Forelimb muscle (tissue), 1 donor: ENCODE data around the gene GRAMD1C. TPM values are rescaled to one million over a fixed set of nuclear protein-coding genes. Genes with fewer than 3 reads are reported as not detected.

Experiments used
- DNase-seq: peaks from one replicate; pipeline ENCODE4 v3.0.0-alpha.2; 2013; ENCODE audit warnings: low read depth
- polyA plus RNA-seq: library from polyadenylated mRNA; unstranded; fragments of 120-200 nt; gene quantifications from one replicate; pipeline ENCODE4 v1.2.1, GENCODE V29; 2013; ENCODE audit not compliant: insufficient read length

Gene GRAMD1C
- polyA plus RNA-seq, 1 donor: 2.7 TPM

GRCh38 chr3:113948015-113948917 lies 109.7 kb downstream of the GRAMD1C start:
- DNase-seq: no peak

GRCh38 chr3:113952921-113953320 lies 114.3 kb downstream of the GRAMD1C start:
- no peak for DNase-seq

- DNase-seq: no peak
Observed at GRCh38 chr3:113953677-113954076, 115.1 kb downstream of the GRAMD1C start.

GRCh38 chr3:113954091-113954685 lies 115.6 kb downstream of the GRAMD1C start:
- no peak for DNase-seq

GRCh38 chr3:113963879-113964278 lies 125.3 kb downstream of the GRAMD1C start:
- no peak for DNase-seq

GRCh38 chr3:113966172-113966571 lies 127.6 kb downstream of the GRAMD1C start:
- no peak for DNase-seq

GRCh38 chr3:113968986-113969385 lies 130.4 kb downstream of the GRAMD1C start:
- no peak for DNase-seq

- DNase-seq: no peak
Observed at GRCh38 chr3:113977822-113978221, 139.2 kb downstream of the GRAMD1C start.

GRCh38 chr3:113979916-113980315 lies 141.3 kb downstream of the GRAMD1C start:
- no peak for DNase-seq

- DNase-seq: no peak
Observed at GRCh38 chr3:113981803-113982202, 143.2 kb downstream of the GRAMD1C start.

- DNase-seq: no peak
Observed at GRCh38 chr3:113983544-113983943, 145.0 kb downstream of the GRAMD1C start.

- DNase-seq: no peak
Observed at GRCh38 chr3:113985541-113985940, 147.0 kb downstream of the GRAMD1C start.

Other genes with a start within 250 kb of the GRAMD1C start
- 18.1 TPM for gene USF3, start 142.1 kb upstream of the GRAMD1C start, polyA plus RNA-seq
- 158 TPM for gene NAA50, start 92.5 kb upstream of the GRAMD1C start, polyA plus RNA-seq
- 16.7 TPM for gene ATP6V1A, start 91.8 kb upstream of the GRAMD1C start, polyA plus RNA-seq
- gene ZDHHC23, start 109.2 kb downstream of the GRAMD1C start, polyA plus RNA-seq: 1.1 TPM
- gene CCDC191, start 217.7 kb downstream of the GRAMD1C start, polyA plus RNA-seq: 4.8 TPM
- 10.4 TPM for gene QTRT2, start 217.9 kb downstream of the GRAMD1C start, polyA plus RNA-seq